ENCODE measurements around the gene ZMAT5. TPM values are rescaled to one million over a fixed set of nuclear protein-coding genes. Genes with fewer than 3 reads are reported as not detected.

The ZMAT5 gene
- polyA plus RNA-seq, 2 of the 4 experiments (the other 2 are of a cell fraction) = 13.0 to 13.3 TPM

DNA sequence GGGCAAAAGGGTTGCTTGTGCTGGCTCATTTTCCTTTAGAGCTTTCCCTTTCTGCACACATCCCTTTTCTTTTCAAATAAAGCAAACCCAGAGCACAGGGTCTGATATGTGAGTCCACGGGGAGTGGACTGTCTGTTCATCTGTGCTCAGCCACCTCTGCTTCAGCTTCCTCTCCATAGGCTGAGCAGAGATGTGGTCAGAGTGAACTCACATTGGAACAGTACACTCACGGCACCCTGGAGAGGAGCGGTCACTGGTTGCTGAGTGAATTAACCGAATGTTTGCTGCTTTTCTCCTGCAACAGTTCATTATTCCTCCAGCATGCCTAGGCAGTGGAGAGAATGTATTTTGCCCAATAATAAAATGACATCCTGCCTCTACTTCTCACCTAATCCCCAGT, 83.3 kb downstream of the ZMAT5 start:
- FAIRE-seq = no peak
- WGBS (ENCODE audit: missing lambda C conversion rate) = 97% methylated on average over 4 of the region's 4 CpGs
- POLR2A ChIA-PET = no interaction called here
- CTCF ChIA-PET = interaction anchor here (2.2 to 2.6 kb wide), 2 partner anchors 10 to 405 kb away, joined by 5 to 7 read pairs; no protein-coding TSS in a partner anchor
- ATAC-seq = no peak
- TF ChIP-seq, protein P1, sequence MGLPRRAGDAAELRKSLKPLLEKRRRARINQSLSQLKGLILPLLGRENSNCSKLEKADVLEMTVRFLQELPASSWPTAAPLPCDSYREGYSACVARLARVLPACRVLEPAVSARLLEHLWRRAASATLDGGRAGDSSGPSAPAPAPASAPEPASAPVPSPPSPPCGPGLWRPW (IDR thresholded peaks at IDR 0.05) = no peak
- TF ChIP-seq RCOR1 (IDR thresholded peaks at IDR 0.05; ENCODE audit: low read depth, low read length) = no peak
- TF ChIP-seq, protein P2, sequence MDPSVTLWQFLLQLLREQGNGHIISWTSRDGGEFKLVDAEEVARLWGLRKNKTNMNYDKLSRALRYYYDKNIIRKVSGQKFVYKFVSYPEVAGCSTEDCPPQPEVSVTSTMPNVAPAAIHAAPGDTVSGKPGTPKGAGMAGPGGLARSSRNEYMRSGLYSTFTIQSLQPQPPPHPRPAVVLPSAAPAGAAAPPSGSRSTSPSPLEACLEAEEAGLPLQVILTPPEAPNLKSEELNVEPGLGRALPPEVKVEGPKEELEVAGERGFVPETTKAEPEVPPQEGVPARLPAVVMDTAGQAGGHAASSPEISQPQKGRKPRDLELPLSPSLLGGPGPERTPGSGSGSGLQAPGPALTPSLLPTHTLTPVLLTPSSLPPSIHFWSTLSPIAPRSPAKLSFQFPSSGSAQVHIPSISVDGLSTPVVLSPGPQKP (IDR thresholded peaks at IDR 0.05; ENCODE audit: low read depth, low read length) = no peak
- TF ChIP-seq EHF (CRISPR knock-in tag; IDR thresholded peaks at IDR 0.05) = no peak
- TF ChIP-seq, protein P3, sequence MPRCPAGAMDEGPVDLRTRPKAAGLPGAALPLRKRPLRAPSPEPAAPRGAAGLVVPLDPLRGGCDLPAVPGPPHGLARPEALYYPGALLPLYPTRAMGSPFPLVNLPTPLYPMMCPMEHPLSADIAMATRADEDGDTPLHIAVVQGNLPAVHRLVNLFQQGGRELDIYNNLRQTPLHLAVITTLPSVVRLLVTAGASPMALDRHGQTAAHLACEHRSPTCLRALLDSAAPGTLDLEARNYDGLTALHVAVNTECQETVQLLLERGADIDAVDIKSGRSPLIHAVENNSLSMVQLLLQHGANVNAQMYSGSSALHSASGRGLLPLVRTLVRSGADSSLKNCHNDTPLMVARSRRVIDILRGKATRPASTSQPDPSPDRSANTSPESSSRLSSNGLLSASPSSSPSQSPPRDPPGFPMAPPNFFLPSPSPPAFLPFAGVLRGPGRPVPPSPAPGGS (IDR thresholded peaks at IDR 0.05) = no peak
- no peak for TF ChIP-seq EHMT2 (IDR thresholded peaks at IDR 0.05; ENCODE audit: low read depth)
- no peak for TF ChIP-seq TFCP2L1 (CRISPR knock-in tag; IDR thresholded peaks at IDR 0.05)
- TF ChIP-seq HDAC2 (IDR thresholded peaks at IDR 0.05) = no peak
- TF ChIP-seq, protein P4, sequence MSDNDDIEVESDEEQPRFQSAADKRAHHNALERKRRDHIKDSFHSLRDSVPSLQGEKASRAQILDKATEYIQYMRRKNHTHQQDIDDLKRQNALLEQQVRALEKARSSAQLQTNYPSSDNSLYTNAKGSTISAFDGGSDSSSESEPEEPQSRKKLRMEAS (IDR thresholded peaks at IDR 0.05) = no peak
- TF ChIP-seq BHLHE40 (IDR thresholded peaks at IDR 0.05; ENCODE audit: low read depth, low read length) = no peak
- no peak for TF ChIP-seq MAZ (IDR thresholded peaks at IDR 0.05; ENCODE audit: borderline replicate concordance, low read depth, low read length)
- no peak for TF ChIP-seq FOXS1 (CRISPR knock-in tag; IDR thresholded peaks at IDR 0.05)
- no peak for TF ChIP-seq JUN (IDR thresholded peaks at IDR 0.05)
- TF ChIP-seq, protein P5, sequence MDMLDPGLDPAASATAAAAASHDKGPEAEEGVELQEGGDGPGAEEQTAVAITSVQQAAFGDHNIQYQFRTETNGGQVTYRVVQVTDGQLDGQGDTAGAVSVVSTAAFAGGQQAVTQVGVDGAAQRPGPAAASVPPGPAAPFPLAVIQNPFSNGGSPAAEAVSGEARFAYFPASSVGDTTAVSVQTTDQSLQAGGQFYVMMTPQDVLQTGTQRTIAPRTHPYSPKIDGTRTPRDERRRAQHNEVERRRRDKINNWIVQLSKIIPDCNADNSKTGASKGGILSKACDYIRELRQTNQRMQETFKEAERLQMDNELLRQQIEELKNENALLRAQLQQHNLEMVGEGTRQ (IDR thresholded peaks at IDR 0.05) = no peak
- no peak for TF ChIP-seq KDM5A (IDR thresholded peaks at IDR 0.05)
- TF ChIP-seq ZSCAN20 (CRISPR knock-in tag; IDR thresholded peaks at IDR 0.05) = no peak
- no peak for TF ChIP-seq HEYL (CRISPR knock-in tag; IDR thresholded peaks at IDR 0.05)
- no peak for TF ChIP-seq KDM1A (IDR thresholded peaks at IDR 0.05; ENCODE audit: low read depth)
- no peak for TF ChIP-seq ZFP36 (IDR thresholded peaks at IDR 0.05; ENCODE audit: borderline replicate concordance, partially characterized antibody)
- no peak for TF ChIP-seq JUNB (IDR thresholded peaks at IDR 0.05)
- H3K4me2 ChIP-seq = no peak overlapping the region
- no peak for DNase-seq (ENCODE audit: low read depth in 1 of 2, low spot score in 1 of 2)
- H3K27ac ChIP-seq = no peak overlapping the region
- no peaks in the 10 kb centered on the region for H3K9me3 ChIP-seq
- no peak overlapping the region for H3K4me3 ChIP-seq
- no peaks in the 10 kb centered on the region for H3K4me1 ChIP-seq

Small RNA genes within 50 kb of the gene (small RNA-seq; reads per million reads assigned to genes)
- gene AC004882.2 = 0 reads per million in 6 experiments
- 0 reads per million in 6 experiments for gene RF00019

Other genes with a start within 250 kb of the ZMAT5 start
- gene THOC5, start 213.2 kb downstream of the ZMAT5 start, polyA plus RNA-seq (2011; rRNA removed) = 34.4 and 43.3 TPM in 2 replicates
- gene THOC5, start 213.2 kb downstream of the ZMAT5 start, polyA plus RNA-seq (2017; fragmentation: RNase III; extraction: RNeasy Plus Mini Kit Qiagen cat#74134 plus additional on column Dnase treatment) = 23.4 to 24.1 TPM (median 23.5 TPM) in 3 replicates
- 68.6 and 77.2 TPM in 2 replicates for gene NIPSNAP1, start 185.9 kb downstream of the ZMAT5 start, polyA plus RNA-seq (2011; rRNA removed)
- 80.5 to 86.1 TPM (median 85.5 TPM) in 3 replicates for gene NIPSNAP1, start 185.9 kb downstream of the ZMAT5 start, polyA plus RNA-seq (2017; fragmentation: RNase III; extraction: RNeasy Plus Mini Kit Qiagen cat#74134 plus additional on column Dnase treatment)
- gene NF2, start 163.4 kb downstream of the ZMAT5 start, polyA plus RNA-seq (2011; rRNA removed) = 16.5 and 23.7 TPM in 2 replicates
- gene NF2, start 163.4 kb downstream of the ZMAT5 start, polyA plus RNA-seq (2017; fragmentation: RNase III; extraction: RNeasy Plus Mini Kit Qiagen cat#74134 plus additional on column Dnase treatment) = 14.4 to 17.1 TPM (median 15.9 TPM) in 3 replicates
- 0.05 and 0.09 TPM in 2 replicates for gene CABP7, start 47.0 kb downstream of the ZMAT5 start, polyA plus RNA-seq (2011; rRNA removed)
- 0.13 to 0.17 TPM (median 0.15 TPM) in 3 replicates for gene CABP7, start 47.0 kb downstream of the ZMAT5 start, polyA plus RNA-seq (2017; fragmentation: RNase III; extraction: RNeasy Plus Mini Kit Qiagen cat#74134 plus additional on column Dnase treatment)
- gene UQCR10, start 362 bp upstream of the ZMAT5 start, polyA plus RNA-seq (2011; rRNA removed) = 115 and 143 TPM in 2 replicates
- 171 to 204 TPM (median 179 TPM) in 3 replicates for gene UQCR10, start 362 bp upstream of the ZMAT5 start, polyA plus RNA-seq (2017; fragmentation: RNase III; extraction: RNeasy Plus Mini Kit Qiagen cat#74134 plus additional on column Dnase treatment)
- gene ASCC2, start 71.3 kb upstream of the ZMAT5 start, polyA plus RNA-seq (2011; rRNA removed) = 31.6 and 38.0 TPM in 2 replicates
- 24.9 to 27.2 TPM (median 26.8 TPM) in 3 replicates for gene ASCC2, start 71.3 kb upstream of the ZMAT5 start, polyA plus RNA-seq (2017; fragmentation: RNase III; extraction: RNeasy Plus Mini Kit Qiagen cat#74134 plus additional on column Dnase treatment)
- gene MTMR3, start 116.2 kb upstream of the ZMAT5 start, polyA plus RNA-seq (2011; rRNA removed) = 18.8 and 21.8 TPM in 2 replicates
- gene MTMR3, start 116.2 kb upstream of the ZMAT5 start, polyA plus RNA-seq (2017; fragmentation: RNase III; extraction: RNeasy Plus Mini Kit Qiagen cat#74134 plus additional on column Dnase treatment) = 5.6 to 7.7 TPM (median 7.4 TPM) in 3 replicates

Measured in A549 (cell line).